H1 (cell line): ENCODE measurements around the gene GADL1. TPM values are rescaled to one million over a fixed set of nuclear protein-coding genes. Genes with fewer than 3 reads are reported as not detected.

Experiments
- CTCF ChIA-PET: fragments of 300-600 bp; sonication (Branson Sonifier 250); formaldehyde crosslinking; loops from one replicate; lab custom pipeline; 2021; ENCODE audit not compliant: partially characterized antibody; lab: Charles Lee
- POLR2A ChIA-PET: fragments of 300-600 bp; sonication (Branson Sonifier 250); formaldehyde crosslinking; loops from one replicate; lab custom pipeline; 2021; ENCODE audit warnings: inconsistent platforms; ENCODE audit not compliant: partially characterized antibody; lab: Charles Lee
- DNase-seq, 2 experiments: peaks; one replicate each; pipeline versions ENCODE4 v3.0.0 to v3.0.0-alpha.2; 2010 to 2022; ENCODE audit warnings: low spot score in 2 of 2, low read depth in 1 of 2, mixed read lengths in 1 of 2
- FAIRE-seq: peaks from 2 replicates; lab custom pipeline; 2011; peaks lifted over from hg19 to GRCh38; lab: Jason Lieb, UNC
- H2AFZ ChIP-seq: 2 replicates; pipeline ENCODE4 v1.8.1; 2012; ENCODE audit warnings: low read length, inconsistent platforms
- H2AK5ac ChIP-seq: 2 replicates; pipeline ENCODE4 v1.6.1; 2013; ENCODE audit warnings: low read depth, low read length
- H2BK120ac ChIP-seq: replicated peaks from 2 replicates; pipeline ENCODE3; 2013; ENCODE audit warnings: low read depth, low read length, inconsistent platforms
- H2BK12ac ChIP-seq: 2 replicates; pipeline ENCODE4 v1.6.1; 2013; ENCODE audit warnings: low read depth, low read length
- H2BK15ac ChIP-seq: 2 replicates; pipeline ENCODE4 v1.6.1; 2013; ENCODE audit warnings: low read length
- H2BK20ac ChIP-seq: 2 replicates; pipeline ENCODE4 v1.6.1; 2013; ENCODE audit warnings: low read length
- H2BK5ac ChIP-seq: 2 replicates; pipeline ENCODE4 v1.6.1; 2013; ENCODE audit warnings: low read depth, low read length
- H3K14ac ChIP-seq: 2 replicates; pipeline ENCODE4 v1.6.1; 2013; ENCODE audit warnings: inconsistent platforms; ENCODE audit not compliant: insufficient read length
- H3K18ac ChIP-seq: 2 replicates; pipeline ENCODE4 v1.6.1; 2013; ENCODE audit warnings: low read length; ENCODE audit errors: extremely low read depth
- H3K23ac ChIP-seq: 2 replicates; pipeline ENCODE4 v1.6.1; 2013; ENCODE audit warnings: inconsistent platforms; ENCODE audit not compliant: insufficient read length
- H3K23me2 ChIP-seq: 2 replicates; pipeline ENCODE4 v1.6.1; 2013; ENCODE audit warnings: low read depth, low read length
- H3K27ac ChIP-seq: 2 replicates; pipeline ENCODE4 v1.6.1; 2011; ENCODE audit warnings: low read depth, low read length, inconsistent platforms
- H3K27me3 ChIP-seq, 4 experiments: replicated peaks in 1 of 4; 1 replicate in 1 of 4; 2 replicates in 3 of 4; pipeline versions ENCODE4 v1.6.1 to v1.8.1; 2011 to 2013; ENCODE audit warnings: low read length in 3 of 4, mild to moderate bottlenecking in 3 of 4, inconsistent platforms in 2 of 4, mixed read lengths in 2 of 4, moderate library complexity in 1 of 4; ENCODE audit not compliant: control insufficient read depth in 3 of 4, insufficient read depth in 3 of 4; ENCODE audit errors: extremely low read depth in 1 of 4
- H3K36me3 ChIP-seq, 4 experiments: 2 replicates each; pipeline versions ENCODE4 v1.6.1 to v1.8.1; 2011 to 2013; ENCODE audit warnings: mild to moderate bottlenecking in 4 of 4, low read length in 3 of 4, moderate library complexity in 2 of 4, control low read depth in 1 of 4, inconsistent platforms in 1 of 4; ENCODE audit not compliant: insufficient read depth in 4 of 4, control insufficient read depth in 2 of 4
- H3K4ac ChIP-seq: replicated peaks from 2 replicates; pipeline ENCODE3; 2013; ENCODE audit warnings: low read length, low read depth, mixed read lengths, inconsistent platforms; ENCODE audit not compliant: insufficient read length
- H3K4me1 ChIP-seq, 4 experiments: replicated peaks in 1 of 4; 1 replicate in 1 of 4; 2 replicates in 3 of 4; pipeline versions ENCODE4 v1.6.1 to v1.8.1; 2011 to 2013; ENCODE audit warnings: low read length in 3 of 4, inconsistent platforms in 2 of 4, mixed read lengths in 1 of 4; ENCODE audit not compliant: insufficient read depth in 4 of 4, control insufficient read depth in 3 of 4
- H3K4me2 ChIP-seq, 2 experiments: 2 replicates each; pipeline versions ENCODE4 v1.6.1 to v1.8.1; 2011 to 2013; ENCODE audit warnings: low read depth in 2 of 2, low read length in 2 of 2, control low read depth in 1 of 2, inconsistent platforms in 1 of 2, mild to moderate bottlenecking in 1 of 2; ENCODE audit not compliant: insufficient read depth in 1 of 2
- H3K4me3 ChIP-seq, 4 experiments: fragments of 200-600, 300-600 bp in 1 of 4; sonication (generic), shearing (Covaris generic), sonication (Bioruptor Twin) in 1 of 4; 2 replicates each; pipeline versions ENCODE4 v1.5.1 to v1.8.1; 2011 to 2016; ENCODE audit warnings: low read length in 4 of 4, low read depth in 3 of 4, control low read depth in 2 of 4, inconsistent platforms in 2 of 4, mild to moderate bottlenecking in 2 of 4, mixed read lengths in 1 of 4, moderate library complexity in 1 of 4; ENCODE audit not compliant: insufficient read depth in 2 of 4; ENCODE audit errors: extremely low read depth in 1 of 4
- H3K56ac ChIP-seq: replicated peaks from 2 replicates; pipeline ENCODE3; 2013; ENCODE audit warnings: low read depth, mild to moderate bottlenecking, mixed read lengths, low read length, inconsistent platforms; ENCODE audit not compliant: insufficient read length
- H3K79me1 ChIP-seq: 2 replicates; pipeline ENCODE4 v1.6.1; 2013; ENCODE audit warnings: low read depth, low read length, control low read depth
- H3K79me2 ChIP-seq, 2 experiments: 2 replicates each; pipeline versions ENCODE4 v1.6.1 to v1.8.1; 2012 to 2013; ENCODE audit warnings: low read length in 2 of 2, mild to moderate bottlenecking in 2 of 2, inconsistent platforms in 1 of 2; ENCODE audit not compliant: insufficient read depth in 2 of 2, control insufficient read depth in 1 of 2
- H3K9ac ChIP-seq, 4 experiments: replicated peaks in 1 of 4; 1 replicate in 1 of 4; 2 replicates in 3 of 4; pipeline versions ENCODE4 v1.6.1 to v1.8.1; 2011 to 2013; ENCODE audit warnings: low read depth in 3 of 4, low read length in 3 of 4, control low read depth in 2 of 4, mild to moderate bottlenecking in 2 of 4, moderate library complexity in 2 of 4, inconsistent platforms in 1 of 4; ENCODE audit errors: extremely low read depth in 1 of 4
- H3K9me3 ChIP-seq, 2 experiments: 2 replicates each; pipeline versions ENCODE4 v1.6.1 to v1.8.1; 2012 to 2013; ENCODE audit warnings: mild to moderate bottlenecking in 2 of 2, moderate library complexity in 2 of 2, control low read depth in 1 of 2, inconsistent platforms in 1 of 2, low read depth in 1 of 2, low read length in 1 of 2, mixed read lengths in 1 of 2; ENCODE audit not compliant: insufficient read depth in 2 of 2
- H4K20me1 ChIP-seq, 2 experiments: replicated peaks in 1 of 2; 2 replicates each; pipeline versions ENCODE3 to v1.8.1; 2011 to 2013; ENCODE audit warnings: inconsistent platforms in 2 of 2, low read length in 2 of 2, mild to moderate bottlenecking in 1 of 2; ENCODE audit not compliant: insufficient read depth in 2 of 2, control insufficient read depth in 1 of 2
- H4K5ac ChIP-seq: 2 replicates; pipeline ENCODE4 v1.6.1; 2013; ENCODE audit warnings: low read length, low read depth, mixed read lengths, inconsistent platforms; ENCODE audit not compliant: insufficient read length
- H4K8ac ChIP-seq: 2 replicates; pipeline ENCODE4 v1.8.0; 2013; ENCODE audit warnings: mild to moderate bottlenecking, moderate library complexity, low read length, inconsistent platforms; ENCODE audit not compliant: insufficient read depth; ENCODE audit errors: extremely low read depth
- H4K91ac ChIP-seq: replicated peaks from 2 replicates; pipeline ENCODE3; 2013; ENCODE audit warnings: low read length, mixed read lengths, inconsistent platforms; ENCODE audit not compliant: insufficient read length
- FOSL1 ChIP-seq: IDR thresholded peaks from 2 replicates; pipeline ENCODE4 v1.6.1; 2011; ENCODE audit warnings: mild to moderate bottlenecking, low read depth, low read length, moderate library complexity; ENCODE audit not compliant: insufficient read depth
- JUND ChIP-seq: IDR thresholded peaks from 2 replicates; pipeline ENCODE4 v1.6.1; 2011; ENCODE audit warnings: mild to moderate bottlenecking, improper control_type of control experiment, low read length
- KDM4A ChIP-seq: IDR thresholded peaks from one replicate; pipeline ENCODE4 v1.7.1; 2012; ENCODE audit warnings: low read depth, mild to moderate bottlenecking, moderate library complexity, low read length, inconsistent platforms; ENCODE audit not compliant: severe bottlenecking
- KDM5A ChIP-seq: fragments of 200-600 bp; IDR thresholded peaks from 2 replicates; pipeline ENCODE4 v1.7.1; 2012; ENCODE audit warnings: mild to moderate bottlenecking, low read length, inconsistent platforms, mixed read lengths
- MAFK ChIP-seq: IDR thresholded peaks from 2 replicates; pipeline ENCODE4 v1.6.1; 2012; ENCODE audit warnings: low read depth, mild to moderate bottlenecking, improper control_type of control experiment, low read length
- RBBP5 ChIP-seq: IDR thresholded peaks from 2 replicates; pipeline ENCODE4 v1.7.1; 2012; ENCODE audit warnings: low read depth, mild to moderate bottlenecking, inconsistent platforms, low read length, moderate library complexity, borderline replicate concordance
- SP1 ChIP-seq: IDR thresholded peaks from 2 replicates; pipeline ENCODE4 v1.6.1; 2011; ENCODE audit warnings: low read depth, low read length
- SP2 ChIP-seq: IDR thresholded peaks from 2 replicates; pipeline ENCODE4 v1.6.1; 2012; ENCODE audit warnings: mild to moderate bottlenecking, low read length, inconsistent platforms
- WGBS, 2 experiments: shearing (Covaris generic) in 1 of 2; methylation state at CpG; one replicate each; pipeline versions ENCODE4 v1.1.6 to v1.1.7; 2013 to 2015; ENCODE audit warnings: low lambda C conversion rate in 2 of 2, mixed read lengths in 2 of 2, inconsistent platforms in 1 of 2, low coverage in 1 of 2, missing lambda C conversion rate in 1 of 2; ENCODE audit not compliant: insufficient replicate concordance in 2 of 2, insufficient coverage in 1 of 2, insufficient read length in 1 of 2; ENCODE audit errors: extremely low coverage in 1 of 2, missing lambda C conversion rate in 1 of 2; 5-methylcytosine and 5-hydroxymethylcytosine counted together
- polyA plus RNA-seq, 7 experiments: library from polyadenylated mRNA; depleted of rRNA in 3 of 7; stranded (reverse) in 5 of 7; unstranded in 2 of 7; fragments of >200 nt in 5 of 7; fragments of 200-250 nt in 2 of 7; gene quantifications; 1 replicate in 5 of 7; 2 replicates in 1 of 7; 4 replicates in 1 of 7; pipeline versions ENCODE4 v1.2.1 to v1.2.3, GENCODE V29; 2011 to 2013; ENCODE audit warnings: missing spikeins in 2 of 7, mixed read lengths in 2 of 7
- total RNA-seq: library from RNA; stranded (reverse); fragmentation: NEBNext Ultra II Directional; extraction: Animal tissue kit (Norgen Biotek cat#: 25700); gene quantifications from 2 replicates; pipeline ENCODE4 v1.2.1, GENCODE V29; 2021
- TF ChIP-seq, protein P1 (sequence below): IDR thresholded peaks from 2 replicates; pipeline ENCODE4 v1.6.1; 2012; ENCODE audit warnings: inconsistent platforms

Gene GADL1
- total and polyA plus RNA-seq, 2 of the 8 experiments (the other 6 are each of a cell fraction or from before 2014, with no cell fraction given), result 0.03 to 0.30 TPM

DNA sequence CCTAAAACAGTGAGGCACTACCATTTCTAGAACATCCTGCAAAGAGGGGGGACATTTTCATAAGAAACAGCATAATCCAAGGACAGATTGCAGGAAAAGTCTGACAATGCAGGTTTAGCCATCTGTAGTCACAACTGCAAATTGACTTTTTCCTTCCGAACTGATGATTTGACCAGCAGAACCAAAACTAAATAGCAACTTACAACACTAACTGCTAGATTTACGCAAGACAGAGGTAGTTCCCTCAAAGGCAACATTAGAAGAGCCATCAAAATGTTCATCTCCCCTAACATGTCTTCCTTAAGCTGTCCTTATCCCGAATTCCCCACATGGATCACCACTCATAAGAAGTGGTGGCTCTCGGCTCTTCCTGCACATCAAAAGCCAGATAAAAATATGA is 129.6 kb downstream of the GADL1 start:
- H2BK12ac ChIP-seq, result no peak overlapping the region
- H3K27me3 ChIP-seq, result no peaks in the 10 kb centered on the region
- no peak overlapping the region for H4K91ac ChIP-seq
- no peak overlapping the region for H3K56ac ChIP-seq
- H2BK20ac ChIP-seq, result no peak overlapping the region
- no peak overlapping the region for H3K4me2 ChIP-seq
- no peaks in the 10 kb centered on the region for H3K23me2 ChIP-seq
- H3K27ac ChIP-seq, result no peak overlapping the region
- no peaks in the 10 kb centered on the region for H3K9me3 ChIP-seq
- H3K14ac ChIP-seq, result no peak overlapping the region
- no peak for FAIRE-seq
- H3K36me3 ChIP-seq, result no peaks in the 10 kb centered on the region
- no peak overlapping the region for H2BK120ac ChIP-seq
- ChIA-PET POLR2A (no interaction called here), CTCF (interaction anchor here (0.7 to 0.8 kb wide), 2 partner anchors 9 to 114 kb away, joined by 3 to 4 read pairs; no protein-coding TSS in a partner anchor)
- H2BK5ac ChIP-seq, result no peak overlapping the region
- H2AFZ ChIP-seq, result 0 out of 2 replicates have a peak overlapping the region, but pooled peaks have one; percentile 8
- no peak overlapping the region for H3K9ac ChIP-seq
- no peaks in the 10 kb centered on the region for H3K79me2 ChIP-seq
- no peak overlapping the region for H3K23ac ChIP-seq
- H2AK5ac ChIP-seq, result no peak overlapping the region
- no peak for TF ChIP-seq KDM5A
- TF ChIP-seq SP1, result no peak
- TF ChIP-seq RBBP5, result no peak
- TF ChIP-seq JUND, result no peak
- no peak for TF ChIP-seq FOSL1
- TF ChIP-seq, protein P1, sequence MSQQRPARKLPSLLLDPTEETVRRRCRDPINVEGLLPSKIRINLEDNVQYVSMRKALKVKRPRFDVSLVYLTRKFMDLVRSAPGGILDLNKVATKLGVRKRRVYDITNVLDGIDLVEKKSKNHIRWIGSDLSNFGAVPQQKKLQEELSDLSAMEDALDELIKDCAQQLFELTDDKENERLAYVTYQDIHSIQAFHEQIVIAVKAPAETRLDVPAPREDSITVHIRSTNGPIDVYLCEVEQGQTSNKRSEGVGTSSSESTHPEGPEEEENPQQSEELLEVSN, result no peak
- no peak for TF ChIP-seq MAFK
- no peak for TF ChIP-seq SP2
- no peak for TF ChIP-seq KDM4A
- H3K4ac ChIP-seq, result no peak overlapping the region
- H2BK15ac ChIP-seq, result no peak overlapping the region
- H3K4me3 ChIP-seq, result no peak overlapping the region
- WGBS, 2 experiments, result 79% methylated on average over 4 of the region's 4 CpGs; no CpG with 5 or more reads in 1 of the 2 experiments
- no peak overlapping the region for H4K5ac ChIP-seq
- H4K8ac ChIP-seq, result no peak overlapping the region
- no peaks in the 10 kb centered on the region for H3K79me1 ChIP-seq
- H4K20me1 ChIP-seq, result no peaks in the 10 kb centered on the region
- DNase-seq, result no peak
- H3K18ac ChIP-seq, result no peak overlapping the region
- no peaks in the 10 kb centered on the region for H3K4me1 ChIP-seq
